GM12878 (cell line): ENCODE data around the gene ZYG11B.

Experiments used
- HCFC1 ChIP-seq: fragments of 150-350 bp; IDR thresholded peaks from 2 replicates; pipeline ENCODE4 v1.6.1; 2014; ENCODE audit warnings: low read length
- NFYB ChIP-seq: IDR thresholded peaks from 2 replicates; pipeline ENCODE4 v1.6.1; 2011; ENCODE audit warnings: low read depth, mild to moderate bottlenecking, low read length, improper control_type of control experiment, moderate library complexity; ENCODE audit not compliant: insufficient read depth
- NR2C2 ChIP-seq: IDR thresholded peaks from 2 replicates; pipeline ENCODE4 v1.6.1; 2011; ENCODE audit warnings: borderline replicate concordance, low read depth; ENCODE audit not compliant: control insufficient read depth, insufficient read length
- POLR2A ChIP-seq: IDR thresholded peaks from 2 replicates; pipeline ENCODE4 v1.6.1; 2011; ENCODE audit warnings: low read depth, mild to moderate bottlenecking, low read length
- SMAD5 ChIP-seq: IDR thresholded peaks from 2 replicates; pipeline ENCODE4 v1.6.1; 2016; ENCODE audit warnings: antibody characterized with exemption, low read depth
- TAF1 ChIP-seq: IDR thresholded peaks from 2 replicates; pipeline ENCODE4 v1.6.1; 2011; ENCODE audit warnings: mild to moderate bottlenecking, low read depth, low read length, borderline replicate concordance
- TCF7 ChIP-seq: IDR thresholded peaks from 2 replicates; pipeline ENCODE4 v1.6.1; 2014; ENCODE audit warnings: antibody characterized with exemption, borderline replicate concordance
- TF ChIP-seq, protein P1 (sequence below), 3 experiments: IDR thresholded peaks in 2 of 3; conservative IDR thresholded peaks in 1 of 3; 2 replicates each; pipeline ENCODE4 v1.5.1; 2011; ENCODE audit warnings: low read depth in 3 of 3, low read length in 3 of 3, mild to moderate bottlenecking in 3 of 3, control low read depth in 2 of 3, moderate library complexity in 2 of 3, inconsistent platforms in 1 of 3, mixed read lengths in 1 of 3; ENCODE audit not compliant: control insufficient read depth in 2 of 3, insufficient read depth in 1 of 3; ENCODE audit errors: extremely low read depth in 1 of 3
- TF ChIP-seq, protein P2 (sequence below): IDR thresholded peaks from 2 replicates; pipeline ENCODE4 v1.6.1; 2011; ENCODE audit warnings: borderline replicate concordance, low read depth, mild to moderate bottlenecking, moderate library complexity, low read length; ENCODE audit not compliant: insufficient read depth, poor library complexity, severe bottlenecking

DNA sequence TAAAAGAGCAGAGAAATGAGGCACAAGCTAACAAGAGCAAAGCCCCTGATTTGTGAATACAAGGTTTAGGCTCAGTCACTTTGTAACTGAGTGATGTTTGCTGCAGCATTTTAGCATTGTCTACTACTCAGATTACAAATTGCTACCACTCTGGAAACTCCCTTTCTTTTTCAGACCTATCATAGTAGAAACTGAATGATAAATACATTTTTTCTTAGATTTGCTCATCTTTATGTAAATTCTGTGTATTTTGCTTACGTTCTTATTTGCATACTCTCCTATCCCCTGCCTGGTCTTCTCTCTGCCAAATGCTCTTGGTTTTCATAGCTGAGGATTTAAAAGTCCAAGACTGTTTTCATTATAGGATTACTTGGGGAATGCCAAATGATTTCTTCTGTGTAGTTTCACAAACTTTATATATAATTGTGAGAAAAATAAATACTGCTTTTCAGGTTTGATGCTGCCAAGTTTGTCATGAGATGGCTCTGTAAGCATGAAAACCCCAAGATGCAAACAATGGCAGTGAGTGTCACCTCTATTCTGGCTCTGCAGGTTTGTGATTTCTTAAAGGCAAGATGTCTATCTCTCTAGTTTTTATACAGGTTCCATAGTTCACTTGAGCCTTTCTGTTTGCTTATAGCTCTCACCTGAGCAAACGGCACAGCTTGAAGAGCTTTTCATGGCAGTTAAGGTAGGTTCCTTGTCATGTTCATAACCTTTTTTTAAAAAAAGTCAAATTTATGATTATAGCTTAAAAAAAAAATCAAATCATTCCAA lies 141.0 kb downstream of the ZYG11B start:
- TF ChIP-seq NFYB = no peak
- TF ChIP-seq HCFC1 = no peak
- TF ChIP-seq POLR2A = peak; percentile 35; the same call in 1 of the 2 replicates
- TF ChIP-seq TCF7 = no peak
- TF ChIP-seq, protein P1, sequence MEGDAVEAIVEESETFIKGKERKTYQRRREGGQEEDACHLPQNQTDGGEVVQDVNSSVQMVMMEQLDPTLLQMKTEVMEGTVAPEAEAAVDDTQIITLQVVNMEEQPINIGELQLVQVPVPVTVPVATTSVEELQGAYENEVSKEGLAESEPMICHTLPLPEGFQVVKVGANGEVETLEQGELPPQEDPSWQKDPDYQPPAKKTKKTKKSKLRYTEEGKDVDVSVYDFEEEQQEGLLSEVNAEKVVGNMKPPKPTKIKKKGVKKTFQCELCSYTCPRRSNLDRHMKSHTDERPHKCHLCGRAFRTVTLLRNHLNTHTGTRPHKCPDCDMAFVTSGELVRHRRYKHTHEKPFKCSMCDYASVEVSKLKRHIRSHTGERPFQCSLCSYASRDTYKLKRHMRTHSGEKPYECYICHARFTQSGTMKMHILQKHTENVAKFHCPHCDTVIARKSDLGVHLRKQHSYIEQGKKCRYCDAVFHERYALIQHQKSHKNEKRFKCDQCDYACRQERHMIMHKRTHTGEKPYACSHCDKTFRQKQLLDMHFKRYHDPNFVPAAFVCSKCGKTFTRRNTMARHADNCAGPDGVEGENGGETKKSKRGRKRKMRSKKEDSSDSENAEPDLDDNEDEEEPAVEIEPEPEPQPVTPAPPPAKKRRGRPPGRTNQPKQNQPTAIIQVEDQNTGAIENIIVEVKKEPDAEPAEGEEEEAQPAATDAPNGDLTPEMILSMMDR (IDR thresholded peaks at IDR 0.05 in 2 of 3, conservative IDR thresholded peaks at IDR 0.05 in 1 of 3; ENCODE audit: control insufficient read depth in 2 of 3, extremely low read depth in 1 of 3, insufficient read depth in 1 of 3, low read depth in 3 of 3, low read length in 3 of 3) = no peak
- TF ChIP-seq NR2C2 = no peak
- TF ChIP-seq SMAD5 = no peak
- TF ChIP-seq, protein P2, sequence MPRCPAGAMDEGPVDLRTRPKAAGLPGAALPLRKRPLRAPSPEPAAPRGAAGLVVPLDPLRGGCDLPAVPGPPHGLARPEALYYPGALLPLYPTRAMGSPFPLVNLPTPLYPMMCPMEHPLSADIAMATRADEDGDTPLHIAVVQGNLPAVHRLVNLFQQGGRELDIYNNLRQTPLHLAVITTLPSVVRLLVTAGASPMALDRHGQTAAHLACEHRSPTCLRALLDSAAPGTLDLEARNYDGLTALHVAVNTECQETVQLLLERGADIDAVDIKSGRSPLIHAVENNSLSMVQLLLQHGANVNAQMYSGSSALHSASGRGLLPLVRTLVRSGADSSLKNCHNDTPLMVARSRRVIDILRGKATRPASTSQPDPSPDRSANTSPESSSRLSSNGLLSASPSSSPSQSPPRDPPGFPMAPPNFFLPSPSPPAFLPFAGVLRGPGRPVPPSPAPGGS = no peak
- TF ChIP-seq TAF1 = no peak
